ENCODE results near the gene DAND5. TPM values are rescaled to one million over a fixed set of nuclear protein-coding genes. Genes with fewer than 3 reads are reported as not detected.

DAND5 gene
- polyA plus RNA-seq, 1 experiment = not detected

- Histone ChIP-seq H3K4me3 (ENCODE audit: low read depth, low read length) (no peak overlapping the region), H3K27ac (ENCODE audit: low read depth, low read length) (no peak overlapping the region), H3K27me3 (ENCODE audit: control insufficient read depth, insufficient read depth, low read length) (no peaks in the 10 kb centered on the region), H3K9me3 (ENCODE audit: control insufficient read depth, insufficient read depth, low read length) (no peaks in the 10 kb centered on the region; the same call in 1 of the 2 replicates)
- ChIA-PET POLR2A (no interaction called here), CTCF (no interaction called here)
- TF ChIP-seq CTCF (IDR thresholded peaks at IDR 0.05; ENCODE audit: low read depth, low read length) = no peak
- DNase-seq (ENCODE audit: low read depth, low spot score) = no peak
Measured at GRCh38 chr19:12936582-12936981, 32.8 kb upstream of the DAND5 start.

- Histone ChIP-seq H3K4me3 (ENCODE audit: low read depth, low read length) (peak overlapping the region; percentile 70), H3K27me3 (ENCODE audit: control insufficient read depth, insufficient read depth, low read length) (no peaks in the 10 kb centered on the region), H3K9me3 (ENCODE audit: control insufficient read depth, insufficient read depth, low read length) (no peaks in the 10 kb centered on the region; the same call in 1 of the 2 replicates), H3K27ac (ENCODE audit: low read depth, low read length) (peak overlapping the region; percentile 31)
- CTCF ChIA-PET = interaction anchor here (0.8 kb wide), 1 partner anchor 28 kb away, joined by 3 read pairs; no protein-coding TSS in a partner anchor
- DNase-seq (ENCODE audit: low read depth, low spot score) = no peak
- POLR2A ChIA-PET = interaction anchor here (0.7 to 1.4 kb wide), 6 partner anchors 9 to 72 kb away, joined by 3 to 9 read pairs (median 6); partner anchors contain the start of genes RAD23A and SYCE2
- no peak for TF ChIP-seq CTCF (IDR thresholded peaks at IDR 0.05; ENCODE audit: low read depth, low read length)
Measured at GRCh38 chr19:12937093-12937926, 32.1 kb upstream of the DAND5 start.

GRCh38 chr19:12937927-12938778 lies 31.2 kb upstream of the DAND5 start, which contains the start of gene CALR:
Gene CALR, plus strand, starts transcription at chr19:12938609. Its CDS starts 71 bp downstream, at chr19:12938680.
- POLR2A ChIA-PET = interaction anchor here (0.6 to 1.4 kb wide), 6 partner anchors 8 to 85 kb away, joined by 3 to 9 read pairs (median 3); partner anchors contain the start of genes RAD23A and SYCE2

More at GRCh38 chr19:12937927-12938778, 31.2 kb upstream of the DAND5 start, which contains the start of gene CALR:
- Histone ChIP-seq H3K4me3 (ENCODE audit: low read depth, low read length) (peak within 1 kb of the TSS; percentile 99), H3K27me3 (ENCODE audit: control insufficient read depth, insufficient read depth, low read length) (no peaks in the 10 kb centered on the region), H3K27ac (ENCODE audit: low read depth, low read length) (peak within 1 kb of the TSS; percentile 61), H3K9me3 (ENCODE audit: control insufficient read depth, insufficient read depth, low read length) (no peaks in the 10 kb centered on the region; the same call in 1 of the 2 replicates)
- DNase-seq (ENCODE audit: low read depth, low spot score) = peak; percentile 99
- CTCF ChIA-PET = interaction anchor here (0.8 to 1.1 kb wide), 2 partner anchors 27 to 91 kb away, joined by 3 read pairs; no protein-coding TSS in a partner anchor
- no peak for TF ChIP-seq CTCF (IDR thresholded peaks at IDR 0.05; ENCODE audit: low read depth, low read length)

Measured in AG04450 (cell line).